HEK293 (cell line): Measurements from ENCODE around the gene HS3ST5.

ENCODE experiments used
- CTCF ChIA-PET: fragments of 350-600 bp; formaldehyde crosslinking; extraction: SDS; loops from one replicate; lab custom pipeline; 2021; ENCODE audit warnings: antibody characterized with exemption; lab: Yijun Ruan, JAX
- POLR2A ChIA-PET: fragments of 300-600 bp; formaldehyde crosslinking; extraction: SDS; loops from one replicate; lab custom pipeline; 2020; ENCODE audit warnings: antibody characterized with exemption, inconsistent platforms; lab: Yijun Ruan, JAX
- H3K27ac ChIP-seq: fragments of 200-500 bp; sonication (Bioruptor generic); 2 replicates; pipeline ENCODE4 v1.5.1; 2014; ENCODE audit warnings: low read depth, low read length, control low read depth, inconsistent platforms; ENCODE audit errors: extremely low read depth
- H3K36me3 ChIP-seq, 2 experiments: fragments of 200-500 bp in 1 of 2; sonication (Bioruptor generic) in 1 of 2; 1 replicate in 1 of 2; 2 replicates in 1 of 2; pipeline ENCODE4 v1.5.1; 2014 to 2017; ENCODE audit warnings: inconsistent platforms in 2 of 2, low read length in 2 of 2; ENCODE audit not compliant: control insufficient read depth in 2 of 2, insufficient read depth in 1 of 2
- H3K4me1 ChIP-seq: fragments of 200-500 bp; sonication (Bioruptor generic); 2 replicates; pipeline ENCODE4 v1.5.1; 2014; ENCODE audit warnings: mild to moderate bottlenecking, low read length, inconsistent platforms; ENCODE audit not compliant: control insufficient read depth, insufficient read depth
- H3K4me3 ChIP-seq: 2 replicates; pipeline ENCODE4 v1.5.1; 2011; ENCODE audit warnings: low read depth, mild to moderate bottlenecking, control low read depth, low read length, moderate library complexity
- H3K9me3 ChIP-seq: fragments of 200-500 bp; sonication (Bioruptor generic); 2 replicates; pipeline ENCODE4 v1.5.1; 2014; ENCODE audit warnings: low read depth, low read length, inconsistent platforms; ENCODE audit not compliant: control insufficient read depth, insufficient read depth
- EGR2 ChIP-seq: fragments of 450-650 bp; formaldehyde crosslinking; IDR thresholded peaks from 2 replicates; pipeline ENCODE4 v1.5.1; 2016; ENCODE audit warnings: low read depth, missing biosample characterization, missing genetic modification characterization
- OVOL3 ChIP-seq: fragments of 450-650 bp; formaldehyde crosslinking; IDR thresholded peaks from 2 replicates; pipeline ENCODE4 v1.5.1; 2016; ENCODE audit warnings: missing biosample characterization, missing genetic modification characterization
- REPIN1 ChIP-seq: fragments of 450-650 bp; formaldehyde crosslinking; IDR thresholded peaks from 2 replicates; pipeline ENCODE4 v1.5.1; 2017; ENCODE audit warnings: missing biosample characterization, missing genetic modification characterization, low read depth
- YY1 ChIP-seq: fragments of 450-650 bp; formaldehyde crosslinking; IDR thresholded peaks from 2 replicates; pipeline ENCODE4 v1.5.1; 2018; ENCODE audit warnings: missing biosample characterization, missing genetic modification characterization
- YY2 ChIP-seq: fragments of 450-650 bp; formaldehyde crosslinking; IDR thresholded peaks from 2 replicates; pipeline ENCODE4 v1.5.1; 2016; ENCODE audit warnings: missing biosample characterization, missing genetic modification characterization
- ZEB2 ChIP-seq: fragments of 450-650 bp; formaldehyde crosslinking; IDR thresholded peaks from 2 replicates; pipeline ENCODE4 v1.5.1; 2016; ENCODE audit warnings: missing biosample characterization, missing genetic modification characterization
- ZIC2 ChIP-seq: fragments of 450-650 bp; formaldehyde crosslinking; IDR thresholded peaks from 2 replicates; pipeline ENCODE4 v1.5.1; 2016; ENCODE audit warnings: missing biosample characterization, missing genetic modification characterization
- ZNF140 ChIP-seq: fragments of 450-650 bp; formaldehyde crosslinking; IDR thresholded peaks from 2 replicates; pipeline ENCODE4 v1.5.1; 2016; ENCODE audit warnings: missing biosample characterization, missing genetic modification characterization
- ZNF155 ChIP-seq: fragments of 450-650 bp; formaldehyde crosslinking; IDR thresholded peaks from 2 replicates; pipeline ENCODE4 v1.5.1; 2016; ENCODE audit warnings: missing biosample characterization, missing genetic modification characterization
- ZNF157 ChIP-seq: fragments of 450-650 bp; formaldehyde crosslinking; IDR thresholded peaks from 2 replicates; pipeline ENCODE4 v1.5.1; 2016; ENCODE audit warnings: missing biosample characterization, missing genetic modification characterization
- ZNF19 ChIP-seq: fragments of 450-650 bp; formaldehyde crosslinking; IDR thresholded peaks from 2 replicates; pipeline ENCODE4; 2016; ENCODE audit warnings: missing biosample characterization, missing genetic modification characterization, low read depth
- ZNF266 ChIP-seq: fragments of 450-650 bp; formaldehyde crosslinking; IDR thresholded peaks from 2 replicates; pipeline ENCODE4 v1.5.1; 2016; ENCODE audit warnings: missing biosample characterization, missing genetic modification characterization, low read depth
- ZNF529 ChIP-seq: fragments of 450-650 bp; formaldehyde crosslinking; IDR thresholded peaks from 2 replicates; pipeline ENCODE4 v1.5.1; 2017; ENCODE audit warnings: missing genetic modification characterization, missing biosample characterization; ENCODE audit not compliant: insufficient replicate concordance
- ZNF571 ChIP-seq: fragments of 450-650 bp; formaldehyde crosslinking; IDR thresholded peaks from 2 replicates; pipeline ENCODE4 v1.5.0; 2017; ENCODE audit warnings: missing biosample characterization, missing genetic modification characterization
- ZNF585B ChIP-seq: fragments of 450-650 bp; formaldehyde crosslinking; IDR thresholded peaks from 2 replicates; pipeline ENCODE4 v1.5.1; 2016; ENCODE audit warnings: missing biosample characterization, missing genetic modification characterization
- TF ChIP-seq, protein P1 (sequence below): fragments of 450-650 bp; formaldehyde crosslinking; optimal IDR thresholded peaks from 2 replicates; pipeline ENCODE3; 2016; ENCODE audit warnings: missing biosample characterization, mild to moderate bottlenecking, missing genetic modification characterization
- TF ChIP-seq, protein P2 (sequence below): fragments of 450-650 bp; formaldehyde crosslinking; IDR thresholded peaks from 2 replicates; pipeline ENCODE4 v1.5.1; 2016; ENCODE audit warnings: missing biosample characterization, missing genetic modification characterization
- TF ChIP-seq, protein P3 (sequence below): IDR thresholded peaks from 2 replicates; pipeline ENCODE4 v1.6.1; 2011; ENCODE audit warnings: mild to moderate bottlenecking, low read depth, low read length, borderline replicate concordance
- TF ChIP-seq, protein P4 (sequence below): fragments of 450-650 bp; formaldehyde crosslinking; IDR thresholded peaks from 2 replicates; pipeline ENCODE4 v1.5.1; 2016; ENCODE audit warnings: missing biosample characterization, missing genetic modification characterization
- TF ChIP-seq, protein P5 (sequence below): fragments of 450-650 bp; formaldehyde crosslinking; IDR thresholded peaks from 2 replicates; pipeline ENCODE4 v1.5.1; 2016; ENCODE audit warnings: missing biosample characterization, missing genetic modification characterization, borderline replicate concordance
- TF ChIP-seq, protein P6 (sequence below): fragments of 450-650 bp; formaldehyde crosslinking; IDR thresholded peaks from 2 replicates; pipeline ENCODE4 v1.5.1; 2016; ENCODE audit warnings: missing biosample characterization, missing genetic modification characterization, borderline replicate concordance

HS3ST5 gene

DNA sequence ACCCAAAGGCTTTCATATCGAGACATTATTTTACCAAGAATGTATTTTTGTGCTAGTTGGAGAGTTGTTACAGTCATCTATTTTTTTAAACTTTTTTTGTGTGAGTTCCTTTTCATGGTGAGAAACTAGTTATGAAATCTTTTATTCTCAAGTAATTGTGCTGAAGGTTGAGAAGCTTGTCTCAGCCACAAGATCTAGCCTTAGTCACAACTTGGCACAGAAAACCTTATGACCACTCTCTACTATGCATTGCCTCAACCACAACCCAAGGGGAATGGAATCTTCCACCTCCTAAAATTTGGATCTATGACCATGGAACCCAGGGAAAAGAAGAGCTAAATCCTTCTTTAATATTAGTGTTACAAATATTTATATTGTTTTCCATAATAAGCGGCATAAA, 58.5 kb downstream of the HS3ST5 start:
- ChIA-PET CTCF (interaction anchor here (0.6 to 1.3 kb wide), 4 partner anchors 20 to 929 kb away, joined by 3 to 6 read pairs (median 4); no protein-coding TSS in a partner anchor), POLR2A (no interaction called here)
- Histone ChIP-seq H3K4me1 (no peaks in the 10 kb centered on the region), H3K36me3 (no peaks in the 10 kb centered on the region), H3K27ac (no peak overlapping the region), H3K9me3 (no peaks in the 10 kb centered on the region), H3K4me3 (no peak overlapping the region)
- TF ChIP-seq, protein P1, sequence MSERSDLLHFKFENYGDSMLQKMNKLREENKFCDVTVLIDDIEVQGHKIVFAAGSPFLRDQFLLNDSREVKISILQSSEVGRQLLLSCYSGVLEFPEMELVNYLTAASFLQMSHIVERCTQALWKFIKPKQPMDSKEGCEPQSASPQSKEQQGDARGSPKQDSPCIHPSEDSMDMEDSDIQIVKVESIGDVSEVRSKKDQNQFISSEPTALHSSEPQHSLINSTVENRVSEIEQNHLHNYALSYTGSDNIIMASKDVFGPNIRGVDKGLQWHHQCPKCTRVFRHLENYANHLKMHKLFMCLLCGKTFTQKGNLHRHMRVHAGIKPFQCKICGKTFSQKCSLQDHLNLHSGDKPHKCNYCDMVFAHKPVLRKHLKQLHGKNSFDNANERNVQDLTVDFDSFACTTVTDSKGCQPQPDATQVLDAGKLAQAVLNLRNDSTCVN (tag by site-specific recombination) = no peak
- TF ChIP-seq, protein P2, sequence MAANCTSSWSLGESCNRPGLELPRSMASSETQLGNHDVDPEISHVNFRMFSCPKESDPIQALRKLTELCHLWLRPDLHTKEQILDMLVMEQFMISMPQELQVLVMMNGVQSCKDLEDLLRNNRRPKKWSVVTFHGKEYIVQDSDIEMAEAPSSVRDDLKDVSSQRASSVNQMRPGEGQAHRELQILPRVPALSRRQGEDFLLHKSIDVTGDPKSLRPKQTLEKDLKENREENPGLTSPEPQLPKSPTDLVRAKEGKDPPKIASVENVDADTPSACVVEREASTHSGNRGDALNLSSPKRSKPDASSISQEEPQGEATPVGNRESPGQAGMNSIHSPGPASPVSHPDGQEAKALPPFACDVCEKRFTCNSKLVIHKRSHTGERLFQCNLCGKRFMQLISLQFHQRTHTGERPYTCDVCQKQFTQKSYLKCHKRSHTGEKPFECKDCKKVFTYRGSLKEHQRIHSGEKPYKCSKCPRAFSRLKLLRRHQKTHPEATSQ = no peak
- no peak for TF ChIP-seq OVOL3 (tag by site-specific recombination)
- no peak for TF ChIP-seq ZEB2 (tag by site-specific recombination)
- TF ChIP-seq ZNF571 (tag by site-specific recombination) = no peak

DNA sequence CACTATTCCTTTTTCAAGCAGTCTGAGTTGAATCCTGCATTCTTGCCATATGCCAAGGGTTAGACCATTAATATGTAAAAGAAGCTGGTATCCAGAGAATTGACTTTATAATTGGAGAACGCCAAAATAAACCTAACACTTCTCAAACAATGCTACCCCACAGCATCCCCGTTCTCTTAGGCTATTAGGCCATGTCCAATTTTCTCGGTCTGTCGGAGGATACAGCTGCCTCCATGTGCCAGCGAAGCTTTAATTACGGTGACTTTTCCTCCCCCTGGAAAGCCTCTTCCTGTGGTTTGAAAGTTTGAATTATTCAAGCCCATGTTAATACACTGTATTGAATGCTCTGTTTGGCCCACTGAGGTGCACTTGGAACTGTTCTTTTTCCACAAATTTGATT, 60.5 kb downstream of the HS3ST5 start:
- Histone ChIP-seq H3K27ac (no peak overlapping the region), H3K4me1 (no peaks in the 10 kb centered on the region), H3K36me3 (no peaks in the 10 kb centered on the region), H3K9me3 (no peaks in the 10 kb centered on the region), H3K4me3 (no peak overlapping the region)
- ChIA-PET CTCF (interaction anchor here (0.7 to 0.9 kb wide), 2 partner anchors 216 to 287 kb away, joined by 4 read pairs; no protein-coding TSS in a partner anchor), POLR2A (no interaction called here)
- no peak for TF ChIP-seq YY2 (tag by site-specific recombination)
- no peak for TF ChIP-seq ZNF155
- TF ChIP-seq, protein P3, sequence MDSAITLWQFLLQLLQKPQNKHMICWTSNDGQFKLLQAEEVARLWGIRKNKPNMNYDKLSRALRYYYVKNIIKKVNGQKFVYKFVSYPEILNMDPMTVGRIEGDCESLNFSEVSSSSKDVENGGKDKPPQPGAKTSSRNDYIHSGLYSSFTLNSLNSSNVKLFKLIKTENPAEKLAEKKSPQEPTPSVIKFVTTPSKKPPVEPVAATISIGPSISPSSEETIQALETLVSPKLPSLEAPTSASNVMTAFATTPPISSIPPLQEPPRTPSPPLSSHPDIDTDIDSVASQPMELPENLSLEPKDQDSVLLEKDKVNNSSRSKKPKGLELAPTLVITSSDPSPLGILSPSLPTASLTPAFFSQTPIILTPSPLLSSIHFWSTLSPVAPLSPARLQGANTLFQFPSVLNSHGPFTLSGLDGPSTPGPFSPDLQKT = no peak
- TF ChIP-seq REPIN1 = no peak
- TF ChIP-seq ZNF157 = no peak
- no peak for TF ChIP-seq ZNF266 (tag by site-specific recombination)
- TF ChIP-seq ZIC2 (tag by site-specific recombination) = no peak
- TF ChIP-seq ZNF529 (tag by site-specific recombination) = no peak
- TF ChIP-seq ZNF19 = no peak
- TF ChIP-seq YY1 (tag by site-specific recombination) = no peak
- TF ChIP-seq ZNF585B = no peak
- TF ChIP-seq ZNF140 (tag by site-specific recombination) = no peak

DNA sequence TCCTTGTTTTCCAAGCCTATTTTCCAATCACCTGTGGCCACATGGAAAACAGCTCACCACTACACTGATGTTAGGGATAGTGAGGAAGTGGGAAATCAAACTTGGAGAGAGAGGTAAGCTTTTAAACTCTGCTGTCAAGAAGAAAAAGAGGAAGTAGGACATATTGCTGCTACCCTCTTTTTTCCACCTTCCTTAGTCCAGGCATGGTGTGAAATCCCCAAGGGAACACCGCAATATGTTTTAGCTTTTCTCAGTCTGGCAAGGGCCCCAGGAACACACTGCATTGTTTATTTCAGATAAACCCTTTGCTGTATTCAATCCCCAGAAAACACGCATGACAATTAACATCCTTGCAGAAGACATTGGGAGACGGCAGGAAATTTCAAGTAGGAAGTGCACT, 61.3 kb downstream of the HS3ST5 start:
- H3K9me3 ChIP-seq = no peaks in the 10 kb centered on the region
- H3K36me3 ChIP-seq = no peaks in the 10 kb centered on the region
- ChIA-PET POLR2A (no interaction called here), CTCF (interaction anchor here (0.6 to 1.0 kb wide), 4 partner anchors 23 to 154 kb away, joined by 3 to 4 read pairs (median 3); no protein-coding TSS in a partner anchor)
- no peaks in the 10 kb centered on the region for H3K4me1 ChIP-seq
- no peak overlapping the region for H3K27ac ChIP-seq
- H3K4me3 ChIP-seq = no peak overlapping the region
- TF ChIP-seq, protein P4, sequence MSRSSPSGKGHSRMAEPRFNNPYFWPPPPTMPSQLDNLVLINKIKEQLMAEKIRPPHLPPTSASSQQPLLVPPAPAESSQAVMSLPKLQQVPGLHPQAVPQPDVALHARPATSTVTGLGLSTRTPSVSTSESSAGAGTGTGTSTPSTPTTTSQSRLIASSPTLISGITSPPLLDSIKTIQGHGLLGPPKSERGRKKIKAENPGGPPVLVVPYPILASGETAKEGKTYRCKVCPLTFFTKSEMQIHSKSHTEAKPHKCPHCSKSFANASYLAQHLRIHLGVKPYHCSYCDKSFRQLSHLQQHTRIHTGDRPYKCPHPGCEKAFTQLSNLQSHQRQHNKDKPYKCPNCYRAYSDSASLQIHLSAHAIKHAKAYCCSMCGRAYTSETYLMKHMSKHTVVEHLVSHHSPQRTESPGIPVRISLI (tag by site-specific recombination) = no peak
- TF ChIP-seq, protein P5, sequence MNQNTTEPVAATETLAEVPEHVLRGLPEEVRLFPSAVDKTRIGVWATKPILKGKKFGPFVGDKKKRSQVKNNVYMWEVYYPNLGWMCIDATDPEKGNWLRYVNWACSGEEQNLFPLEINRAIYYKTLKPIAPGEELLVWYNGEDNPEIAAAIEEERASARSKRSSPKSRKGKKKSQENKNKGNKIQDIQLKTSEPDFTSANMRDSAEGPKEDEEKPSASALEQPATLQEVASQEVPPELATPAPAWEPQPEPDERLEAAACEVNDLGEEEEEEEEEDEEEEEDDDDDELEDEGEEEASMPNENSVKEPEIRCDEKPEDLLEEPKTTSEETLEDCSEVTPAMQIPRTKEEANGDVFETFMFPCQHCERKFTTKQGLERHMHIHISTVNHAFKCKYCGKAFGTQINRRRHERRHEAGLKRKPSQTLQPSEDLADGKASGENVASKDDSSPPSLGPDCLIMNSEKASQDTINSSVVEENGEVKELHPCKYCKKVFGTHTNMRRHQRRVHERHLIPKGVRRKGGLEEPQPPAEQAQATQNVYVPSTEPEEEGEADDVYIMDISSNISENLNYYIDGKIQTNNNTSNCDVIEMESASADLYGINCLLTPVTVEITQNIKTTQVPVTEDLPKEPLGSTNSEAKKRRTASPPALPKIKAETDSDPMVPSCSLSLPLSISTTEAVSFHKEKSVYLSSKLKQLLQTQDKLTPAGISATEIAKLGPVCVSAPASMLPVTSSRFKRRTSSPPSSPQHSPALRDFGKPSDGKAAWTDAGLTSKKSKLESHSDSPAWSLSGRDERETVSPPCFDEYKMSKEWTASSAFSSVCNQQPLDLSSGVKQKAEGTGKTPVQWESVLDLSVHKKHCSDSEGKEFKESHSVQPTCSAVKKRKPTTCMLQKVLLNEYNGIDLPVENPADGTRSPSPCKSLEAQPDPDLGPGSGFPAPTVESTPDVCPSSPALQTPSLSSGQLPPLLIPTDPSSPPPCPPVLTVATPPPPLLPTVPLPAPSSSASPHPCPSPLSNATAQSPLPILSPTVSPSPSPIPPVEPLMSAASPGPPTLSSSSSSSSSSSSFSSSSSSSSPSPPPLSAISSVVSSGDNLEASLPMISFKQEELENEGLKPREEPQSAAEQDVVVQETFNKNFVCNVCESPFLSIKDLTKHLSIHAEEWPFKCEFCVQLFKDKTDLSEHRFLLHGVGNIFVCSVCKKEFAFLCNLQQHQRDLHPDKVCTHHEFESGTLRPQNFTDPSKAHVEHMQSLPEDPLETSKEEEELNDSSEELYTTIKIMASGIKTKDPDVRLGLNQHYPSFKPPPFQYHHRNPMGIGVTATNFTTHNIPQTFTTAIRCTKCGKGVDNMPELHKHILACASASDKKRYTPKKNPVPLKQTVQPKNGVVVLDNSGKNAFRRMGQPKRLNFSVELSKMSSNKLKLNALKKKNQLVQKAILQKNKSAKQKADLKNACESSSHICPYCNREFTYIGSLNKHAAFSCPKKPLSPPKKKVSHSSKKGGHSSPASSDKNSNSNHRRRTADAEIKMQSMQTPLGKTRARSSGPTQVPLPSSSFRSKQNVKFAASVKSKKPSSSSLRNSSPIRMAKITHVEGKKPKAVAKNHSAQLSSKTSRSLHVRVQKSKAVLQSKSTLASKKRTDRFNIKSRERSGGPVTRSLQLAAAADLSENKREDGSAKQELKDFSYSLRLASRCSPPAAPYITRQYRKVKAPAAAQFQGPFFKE (tag by site-specific recombination) = no peak
- TF ChIP-seq EGR2 = no peak
- TF ChIP-seq, protein P6, sequence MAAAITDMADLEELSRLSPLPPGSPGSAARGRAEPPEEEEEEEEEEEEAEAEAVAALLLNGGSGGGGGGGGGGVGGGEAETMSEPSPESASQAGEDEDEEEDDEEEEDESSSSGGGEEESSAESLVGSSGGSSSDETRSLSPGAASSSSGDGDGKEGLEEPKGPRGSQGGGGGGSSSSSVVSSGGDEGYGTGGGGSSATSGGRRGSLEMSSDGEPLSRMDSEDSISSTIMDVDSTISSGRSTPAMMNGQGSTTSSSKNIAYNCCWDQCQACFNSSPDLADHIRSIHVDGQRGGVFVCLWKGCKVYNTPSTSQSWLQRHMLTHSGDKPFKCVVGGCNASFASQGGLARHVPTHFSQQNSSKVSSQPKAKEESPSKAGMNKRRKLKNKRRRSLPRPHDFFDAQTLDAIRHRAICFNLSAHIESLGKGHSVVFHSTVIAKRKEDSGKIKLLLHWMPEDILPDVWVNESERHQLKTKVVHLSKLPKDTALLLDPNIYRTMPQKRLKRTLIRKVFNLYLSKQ (tag by site-specific recombination) = no peak
